Lower lobe of right lung (tissue), 2 donors: Measurements from ENCODE around the gene SH3PXD2B. TPM values are rescaled to one million over a fixed set of nuclear protein-coding genes. Genes with fewer than 3 reads are reported as not detected.

Experiments
- ATAC-seq, 2 donors: fragments of 200-7000 bp; cut with Tn5 transposase; one replicate each; pipeline ENCODE4 v1.9.1; 2020 to 2022; ENCODE audit warnings: mild to moderate bottlenecking in 2 of 2, moderate library complexity in 2 of 2
- DNase-seq: peaks from one replicate; pipeline ENCODE4 v3.0.0-alpha.2; 2020
- H3K27ac ChIP-seq: fragments of 200-600 bp; one replicate; pipeline ENCODE4 v1.8.0; 2022
- H3K27me3 ChIP-seq: fragments of 200-600 bp; one replicate; pipeline ENCODE4 v1.8.0; 2022; ENCODE audit warnings: low read depth
- H3K36me3 ChIP-seq: fragments of 200-600 bp; one replicate; pipeline ENCODE4 v1.8.0; 2022; ENCODE audit warnings: mild to moderate bottlenecking
- H3K4me1 ChIP-seq: fragments of 200-600 bp; one replicate; pipeline ENCODE4 v1.8.0; 2022
- H3K4me3 ChIP-seq: fragments of 200-600 bp; one replicate; pipeline ENCODE4 v1.8.0; 2022; ENCODE audit warnings: mild to moderate bottlenecking
- H3K9me3 ChIP-seq: fragments of 200-600 bp; one replicate; pipeline ENCODE4 v1.8.0; 2022
- intact Hi-C: fragments of 100-400 bp; cut with DNase I; formaldehyde crosslinking; loops from one replicate; pipeline ENCODE4 v1.11.0; 2022
- total RNA-seq: library from RNA; stranded (reverse); fragmentation: NEBNext Ultra II Directional; extraction: Animal tissue kit (Norgen Biotek cat#: 25700); gene quantifications from one replicate; pipeline ENCODE4 v1.2.1, GENCODE V29; 2021
- TF ChIP-seq, protein P1 (sequence below): fragments of 200-600 bp; IDR thresholded peaks from one replicate; pipeline ENCODE4 v1.8.0; 2022; ENCODE audit warnings: antibody characterized with exemption, mild to moderate bottlenecking
- donor health status: DM: no; HTN: yes; CAD: no; lungs with severe emphysema.

The SH3PXD2B gene
- total RNA-seq, 1 donor from 2014 or later: 49.8 TPM

DNA sequence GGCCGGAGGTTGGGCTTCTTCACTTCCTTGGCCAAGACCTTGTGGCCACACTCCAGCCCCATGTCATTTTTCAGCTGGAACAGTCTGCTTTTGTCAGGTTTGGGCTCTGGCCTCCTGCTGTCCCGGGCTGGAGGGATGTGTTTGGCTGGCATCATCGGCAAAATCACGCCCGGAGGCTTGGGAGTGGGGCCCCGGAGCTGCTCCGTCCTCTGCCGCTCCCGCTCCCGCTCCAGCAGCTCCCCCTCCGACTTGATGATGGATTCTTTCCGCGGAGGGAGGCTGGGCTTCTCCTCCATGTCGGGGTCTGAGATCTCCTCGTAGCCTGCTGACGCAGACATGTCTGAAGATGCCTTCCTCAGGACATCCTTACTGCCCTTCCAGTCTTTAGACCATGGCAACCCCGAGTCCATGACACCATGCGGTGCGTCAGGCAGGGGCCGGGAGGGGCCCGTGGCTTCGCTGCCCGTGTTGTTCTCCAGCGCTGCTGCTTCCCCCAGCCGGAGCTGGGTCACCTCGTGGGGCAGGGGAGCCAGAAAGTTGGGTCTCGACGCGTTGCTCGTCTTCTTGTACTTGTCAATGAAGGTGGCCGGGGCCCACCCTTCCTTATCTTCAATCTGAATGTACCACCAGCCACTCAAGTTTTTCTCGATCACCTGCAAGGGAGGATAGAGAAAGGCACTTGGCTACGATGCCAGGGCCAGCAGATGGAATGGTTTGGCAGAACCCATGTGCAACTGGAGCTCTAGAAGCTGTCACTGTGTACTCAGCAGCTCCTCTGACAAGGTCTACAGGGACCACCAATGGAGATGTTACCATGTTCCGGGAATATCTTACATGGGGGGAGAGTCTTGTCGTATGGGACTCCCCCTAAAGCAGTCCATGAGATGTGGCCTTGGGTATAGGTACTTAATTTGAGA, 114.8 kb downstream of the SH3PXD2B start:
- Histone ChIP-seq H3K27me3 (no peaks in the 10 kb centered on the region), H3K36me3 (peaks cover 60% of the 10 kb centered on the region), H3K4me3 (no peak overlapping the region), H3K4me1 (no peaks in the 10 kb centered on the region), H3K9me3 (no peaks in the 10 kb centered on the region), H3K27ac (no peak overlapping the region)
- intact Hi-C loops: no loop called here
- ATAC-seq (no peak), DNase-seq (no peak)
- TF ChIP-seq, protein P1, sequence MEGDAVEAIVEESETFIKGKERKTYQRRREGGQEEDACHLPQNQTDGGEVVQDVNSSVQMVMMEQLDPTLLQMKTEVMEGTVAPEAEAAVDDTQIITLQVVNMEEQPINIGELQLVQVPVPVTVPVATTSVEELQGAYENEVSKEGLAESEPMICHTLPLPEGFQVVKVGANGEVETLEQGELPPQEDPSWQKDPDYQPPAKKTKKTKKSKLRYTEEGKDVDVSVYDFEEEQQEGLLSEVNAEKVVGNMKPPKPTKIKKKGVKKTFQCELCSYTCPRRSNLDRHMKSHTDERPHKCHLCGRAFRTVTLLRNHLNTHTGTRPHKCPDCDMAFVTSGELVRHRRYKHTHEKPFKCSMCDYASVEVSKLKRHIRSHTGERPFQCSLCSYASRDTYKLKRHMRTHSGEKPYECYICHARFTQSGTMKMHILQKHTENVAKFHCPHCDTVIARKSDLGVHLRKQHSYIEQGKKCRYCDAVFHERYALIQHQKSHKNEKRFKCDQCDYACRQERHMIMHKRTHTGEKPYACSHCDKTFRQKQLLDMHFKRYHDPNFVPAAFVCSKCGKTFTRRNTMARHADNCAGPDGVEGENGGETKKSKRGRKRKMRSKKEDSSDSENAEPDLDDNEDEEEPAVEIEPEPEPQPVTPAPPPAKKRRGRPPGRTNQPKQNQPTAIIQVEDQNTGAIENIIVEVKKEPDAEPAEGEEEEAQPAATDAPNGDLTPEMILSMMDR: no peak

DNA sequence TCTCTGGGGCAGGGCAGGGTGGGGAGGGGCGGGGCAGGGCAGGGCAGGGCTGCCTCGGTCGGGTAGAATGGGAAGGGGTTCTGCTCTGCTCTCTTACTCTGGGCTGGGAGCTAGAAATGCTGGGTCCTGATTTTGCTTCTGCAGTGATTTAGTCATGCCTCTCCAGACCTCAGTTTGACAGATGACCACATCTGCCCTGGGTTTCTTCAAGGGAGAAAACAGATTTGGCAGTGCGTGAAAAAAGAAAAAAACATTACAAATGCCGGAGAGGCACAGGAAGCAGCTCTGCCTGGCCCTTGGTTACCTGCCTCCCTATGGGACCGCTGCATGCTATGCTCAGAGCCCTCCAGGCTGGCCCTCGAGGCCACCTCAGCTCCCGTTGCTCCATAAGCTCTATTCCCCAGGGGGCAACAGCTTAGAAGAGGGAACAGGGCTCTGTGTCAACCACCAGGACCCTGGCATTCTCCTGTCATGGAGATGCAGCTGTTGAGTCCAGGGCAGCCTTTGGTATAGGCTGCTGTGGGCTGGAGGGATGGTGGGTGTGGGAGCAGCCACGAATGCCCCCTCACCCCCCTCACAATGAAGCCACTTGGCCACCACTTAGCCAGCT, 117.5 kb downstream of the SH3PXD2B start:
- Histone ChIP-seq H3K27me3 (no peaks in the 10 kb centered on the region), H3K9me3 (no peaks in the 10 kb centered on the region), H3K27ac (no peak overlapping the region), H3K4me3 (no peak overlapping the region), H3K36me3 (peaks cover 43% of the 10 kb centered on the region), H3K4me1 (no peaks in the 10 kb centered on the region)
- TF ChIP-seq, protein P1: no peak
- intact Hi-C loops: no loop called here
- no peak for ATAC-seq
- no peak for DNase-seq

DNA sequence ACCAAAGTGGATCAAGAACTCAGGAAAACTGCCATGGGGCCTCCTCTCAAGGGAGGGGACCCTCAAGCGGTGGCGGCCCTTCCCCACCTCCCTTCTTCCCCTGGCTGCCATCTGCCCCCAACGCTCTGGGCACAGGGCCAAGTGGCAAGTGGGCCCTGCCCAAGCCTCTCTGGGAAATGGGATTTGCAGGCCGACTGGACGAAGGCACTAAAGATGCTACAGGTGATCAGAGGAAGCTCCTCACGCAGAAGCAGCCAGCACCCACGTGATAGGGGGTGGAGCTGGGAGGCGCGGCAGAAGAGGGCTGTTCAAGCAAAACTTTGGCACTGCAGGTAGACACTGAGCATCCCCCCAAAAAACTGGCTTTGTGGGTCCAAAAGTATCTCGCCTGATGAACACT, 118.1 kb downstream of the SH3PXD2B start:
- ATAC-seq: no peak
- Histone ChIP-seq H3K36me3 (peaks cover 39% of the 10 kb centered on the region), H3K27ac (no peak overlapping the region), H3K4me3 (no peak overlapping the region), H3K9me3 (no peaks in the 10 kb centered on the region), H3K4me1 (no peaks in the 10 kb centered on the region), H3K27me3 (no peaks in the 10 kb centered on the region)
- no peak for DNase-seq
- TF ChIP-seq, protein P1: no peak
- intact Hi-C loops: no loop called here

DNA sequence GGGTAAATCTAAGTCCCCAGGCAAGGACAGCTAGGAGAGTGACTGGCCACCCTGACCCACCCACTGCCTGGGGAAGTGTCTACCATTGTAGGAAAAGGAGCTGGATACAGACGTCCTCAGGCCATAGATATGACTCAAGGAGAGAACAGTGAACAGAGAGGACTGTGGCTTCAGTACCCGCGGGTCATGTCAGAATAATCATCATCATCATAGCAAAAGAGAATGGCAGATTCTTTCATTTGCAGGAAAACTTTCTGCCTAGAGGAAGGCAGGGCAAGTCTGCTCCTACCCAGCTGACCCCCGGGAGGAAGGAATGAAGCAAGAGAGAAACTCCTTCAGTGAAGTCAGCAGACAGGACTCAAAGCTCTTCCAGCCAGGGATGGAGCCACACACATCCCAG, 118.6 kb downstream of the SH3PXD2B start:
- intact Hi-C loops: no loop called here
- H3K27ac ChIP-seq: no peak overlapping the region
- H3K4me3 ChIP-seq: no peak overlapping the region
- H3K36me3 ChIP-seq: peaks cover 36% of the 10 kb centered on the region
- TF ChIP-seq, protein P1: no peak
- H3K27me3 ChIP-seq: no peaks in the 10 kb centered on the region
- no peaks in the 10 kb centered on the region for H3K4me1 ChIP-seq
- no peaks in the 10 kb centered on the region for H3K9me3 ChIP-seq
- no peak for DNase-seq
- no peak for ATAC-seq

DNA sequence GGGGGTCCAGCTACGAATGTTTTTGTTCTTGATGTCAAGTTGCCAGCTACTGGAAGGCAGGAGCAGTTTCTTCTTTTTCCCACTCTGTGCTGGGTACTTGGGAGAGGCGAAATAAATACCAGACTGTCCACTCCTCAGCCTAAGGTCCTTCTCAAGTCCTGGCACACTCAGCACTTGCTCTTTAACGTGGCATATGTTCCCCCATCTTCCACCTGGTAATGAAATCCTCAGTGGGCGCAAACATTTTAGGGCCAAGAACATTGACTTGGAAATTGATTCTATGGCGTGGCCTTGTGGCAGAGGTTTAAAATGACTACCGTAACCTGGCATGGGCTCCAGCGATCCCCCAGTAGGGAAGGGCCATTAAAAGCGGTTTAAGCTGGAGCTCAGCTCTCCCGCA, 119.7 kb downstream of the SH3PXD2B start:
- no peak for DNase-seq
- Histone ChIP-seq H3K27me3 (no peaks in the 10 kb centered on the region), H3K36me3 (peaks cover 25% of the 10 kb centered on the region), H3K9me3 (no peaks in the 10 kb centered on the region), H3K4me1 (no peaks in the 10 kb centered on the region), H3K27ac (no peak overlapping the region), H3K4me3 (no peak overlapping the region)
- intact Hi-C loops: no loop called here
- TF ChIP-seq, protein P1: no peak
- no peak for ATAC-seq
